GM23338 (cell line): ENCODE measurements around the gene SYT15. TPM values are rescaled to one million over a fixed set of nuclear protein-coding genes. Genes with fewer than 3 reads are reported as not detected.
"Not testable (repeated sequence)": the region's sequence is repeated elsewhere in the genome, so short reads cannot be mapped to it uniquely, and the experiment has no call there.

Experiments
- ATAC-seq: fragments of 200-7000 bp; cut with Tn5 transposase; 3 replicates; pipeline ENCODE4 v1.9.1; 2020
- DNase-seq: peaks from one replicate; pipeline ENCODE4 v3.0.0-alpha.2; 2015; ENCODE audit warnings: low spot score
- H2AFZ ChIP-seq: fragments of 200-600 bp; sonication (generic); 2 replicates; pipeline ENCODE4 v1.8.0; 2016; ENCODE audit warnings: antibody characterized with exemption, mild to moderate bottlenecking, moderate library complexity
- H3F3A ChIP-seq: fragments of 200-600 bp; sonication (generic); replicated peaks from 2 replicates; pipeline ENCODE4 v1.8.0; 2017; ENCODE audit warnings: antibody characterized with exemption, mixed run types, low read depth
- H3K27ac ChIP-seq: fragments of 200-600 bp; sonication (generic); 2 replicates; pipeline ENCODE4 v1.6.1; 2016; ENCODE audit warnings: low read depth
- H3K27me3 ChIP-seq: fragments of 200-600 bp; sonication (generic); 2 replicates; pipeline ENCODE4 v1.8.0; 2016; ENCODE audit warnings: mild to moderate bottlenecking, mixed run types, moderate library complexity; ENCODE audit not compliant: insufficient read depth
- H3K36me3 ChIP-seq: fragments of 200-600 bp; sonication (generic); 2 replicates; pipeline ENCODE4 v1.8.0; 2016; ENCODE audit warnings: mild to moderate bottlenecking; ENCODE audit not compliant: insufficient read depth
- H3K4me1 ChIP-seq: fragments of 200-600 bp; sonication (generic); 2 replicates; pipeline ENCODE4 v1.8.0; 2016; ENCODE audit warnings: mild to moderate bottlenecking, moderate library complexity; ENCODE audit not compliant: insufficient read depth
- H3K4me2 ChIP-seq: fragments of 200-600 bp; sonication (generic); 2 replicates; pipeline ENCODE4 v1.7.1; 2017; ENCODE audit warnings: mixed run types
- H3K4me3 ChIP-seq: fragments of 200-600 bp; sonication (generic); 2 replicates; pipeline ENCODE4 v1.6.1; 2016; ENCODE audit warnings: mixed run types
- H3K79me2 ChIP-seq: fragments of 200-600 bp; sonication (generic); replicated peaks from 2 replicates; pipeline ENCODE4 v1.8.0; 2017; ENCODE audit warnings: mild to moderate bottlenecking; ENCODE audit not compliant: insufficient read depth
- H3K9me2 ChIP-seq: fragments of 200-600 bp; sonication (generic); 2 replicates; pipeline ENCODE4 v1.8.0; 2017; ENCODE audit not compliant: insufficient read depth
- H4K20me1 ChIP-seq: fragments of 200-600 bp; sonication (generic); replicated peaks from 2 replicates; pipeline ENCODE4 v1.8.0; 2017; ENCODE audit warnings: mild to moderate bottlenecking; ENCODE audit not compliant: insufficient read depth
- H3K27ac Mint-ChIP-seq: 2 replicates; pipeline ENCODE4 v1.8.0; 2020; ENCODE audit warnings: inconsistent platforms, mild to moderate bottlenecking, moderate library complexity, mixed read lengths
- H3K27me3 Mint-ChIP-seq: 3 replicates; pipeline ENCODE4 v1.8.0; 2022; ENCODE audit warnings: low read depth, mild to moderate bottlenecking, moderate library complexity, mixed read lengths, inconsistent platforms; ENCODE audit not compliant: insufficient read depth, poor library complexity
- H3K36me3 Mint-ChIP-seq: 3 replicates; pipeline ENCODE4 v1.8.0; 2021; ENCODE audit warnings: low read depth, mild to moderate bottlenecking, inconsistent platforms, moderate library complexity, mixed read lengths
- H3K4me1 Mint-ChIP-seq: 3 replicates; pipeline ENCODE4 v1.8.0; 2020; ENCODE audit warnings: mild to moderate bottlenecking, inconsistent platforms, mixed read lengths
- H3K4me3 Mint-ChIP-seq: 3 replicates; pipeline ENCODE4 v1.8.0; 2021; ENCODE audit warnings: moderate library complexity, mild to moderate bottlenecking, inconsistent platforms, mixed read lengths
- H3K9me3 Mint-ChIP-seq: 3 replicates; pipeline ENCODE4 v1.8.0; 2020; ENCODE audit warnings: moderate library complexity, mild to moderate bottlenecking, inconsistent platforms, mixed read lengths
- polyA plus RNA-seq: library from polyadenylated mRNA; unstranded; fragments of >200 nt; fragmentation: Nextera tagmentation; extraction: Ambion mirVana; gene quantifications from 2 replicates; pipeline ENCODE4 v1.2.1, GENCODE V29; 2016
- total RNA-seq: library from RNA; depleted of rRNA; stranded (reverse); fragments of >200 nt; shearing (Covaris generic); gene quantifications from 2 replicates; pipeline ENCODE4 v1.2.3, GENCODE V29; 2014

Gene SYT15
- total and polyA plus RNA-seq, 2 experiments from 2014 or later, result 1.5 TPM; not detected in 1

- not testable (repeated sequence) for H3K4me1 ChIP-seq, ATAC-seq, H3K36me3 Mint-ChIP-seq, H3K27ac Mint-ChIP-seq, H4K20me1 ChIP-seq, H3K4me3 Mint-ChIP-seq, H3K4me2 ChIP-seq, H3K4me3 ChIP-seq, H3K79me2 ChIP-seq, H2AFZ ChIP-seq, DNase-seq, H3K27me3 ChIP-seq, H3K9me3 Mint-ChIP-seq, H3F3A ChIP-seq, H3K27me3 Mint-ChIP-seq, H3K4me1 Mint-ChIP-seq, H3K9me2 ChIP-seq, H3K27ac ChIP-seq, H3K36me3 ChIP-seq
These were observed 37.3 kb downstream of the SYT15 start for GRCh38 chr10:46616227-46616626.

GRCh38 chr10:46617134-46617533 lies 38.2 kb downstream of the SYT15 start:
- not testable (repeated sequence) for H3K27ac ChIP-seq, H3K36me3 Mint-ChIP-seq, H3K4me1 Mint-ChIP-seq, H3F3A ChIP-seq, H3K27me3 Mint-ChIP-seq, H3K4me3 ChIP-seq, H3K4me2 ChIP-seq, DNase-seq, H3K27ac Mint-ChIP-seq, H4K20me1 ChIP-seq, H2AFZ ChIP-seq, H3K36me3 ChIP-seq, H3K27me3 ChIP-seq, ATAC-seq, H3K4me1 ChIP-seq, H3K79me2 ChIP-seq, H3K9me3 Mint-ChIP-seq, H3K4me3 Mint-ChIP-seq, H3K9me2 ChIP-seq

- not testable (repeated sequence) for H2AFZ ChIP-seq, DNase-seq, H3K9me3 Mint-ChIP-seq, H4K20me1 ChIP-seq, H3K36me3 Mint-ChIP-seq, H3K4me1 ChIP-seq, H3F3A ChIP-seq, H3K4me2 ChIP-seq, H3K79me2 ChIP-seq, H3K27me3 ChIP-seq, H3K27ac Mint-ChIP-seq, ATAC-seq, H3K4me3 ChIP-seq, H3K9me2 ChIP-seq, H3K4me1 Mint-ChIP-seq, H3K4me3 Mint-ChIP-seq, H3K27ac ChIP-seq, H3K27me3 Mint-ChIP-seq, H3K36me3 ChIP-seq
These were observed 39.0 kb downstream of the SYT15 start for GRCh38 chr10:46617913-46618312.

- H2AFZ ChIP-seq, DNase-seq, H3K79me2 ChIP-seq, H3K4me3 Mint-ChIP-seq, H3K9me3 Mint-ChIP-seq, H3K4me3 ChIP-seq, H3K27ac Mint-ChIP-seq, H3K27me3 ChIP-seq, H3F3A ChIP-seq, H3K27ac ChIP-seq, H3K4me1 ChIP-seq, ATAC-seq, H3K36me3 Mint-ChIP-seq, H3K27me3 Mint-ChIP-seq, H4K20me1 ChIP-seq, H3K4me2 ChIP-seq, H3K36me3 ChIP-seq, H3K4me1 Mint-ChIP-seq, H3K9me2 ChIP-seq: not testable (repeated sequence)
These were observed 45.1 kb downstream of the SYT15 start for GRCh38 chr10:46623899-46624654.

GRCh38 chr10:46629805-46630204 lies 50.9 kb downstream of the SYT15 start:
- not testable (repeated sequence) for H3K36me3 Mint-ChIP-seq, ATAC-seq, H3K27ac ChIP-seq, H3K27me3 ChIP-seq, H3K4me1 Mint-ChIP-seq, H3K9me2 ChIP-seq, H3F3A ChIP-seq, H3K4me3 ChIP-seq, DNase-seq, H3K4me3 Mint-ChIP-seq, H3K27ac Mint-ChIP-seq, H2AFZ ChIP-seq, H3K27me3 Mint-ChIP-seq, H3K36me3 ChIP-seq, H3K9me3 Mint-ChIP-seq, H3K4me2 ChIP-seq, H3K79me2 ChIP-seq, H4K20me1 ChIP-seq, H3K4me1 ChIP-seq

- H4K20me1 ChIP-seq, H3K4me1 Mint-ChIP-seq, H3K27me3 ChIP-seq, H3K4me1 ChIP-seq, H3K27ac ChIP-seq, H3K9me2 ChIP-seq, H3K27ac Mint-ChIP-seq, H3K79me2 ChIP-seq, H3K4me3 ChIP-seq, H3K4me2 ChIP-seq, H3F3A ChIP-seq, H3K4me3 Mint-ChIP-seq, H3K36me3 Mint-ChIP-seq, H3K27me3 Mint-ChIP-seq, H3K9me3 Mint-ChIP-seq, ATAC-seq, H2AFZ ChIP-seq, DNase-seq, H3K36me3 ChIP-seq: not testable (repeated sequence)
These were observed 51.9 kb downstream of the SYT15 start for GRCh38 chr10:46630816-46631215.

GRCh38 chr10:46631683-46632082 lies 52.8 kb downstream of the SYT15 start:
- H3K27ac Mint-ChIP-seq, H3K27me3 ChIP-seq, H3K36me3 Mint-ChIP-seq, H3K4me3 Mint-ChIP-seq, H3K27me3 Mint-ChIP-seq, H3K4me1 ChIP-seq, H3K4me2 ChIP-seq, H3K9me3 Mint-ChIP-seq, H2AFZ ChIP-seq, DNase-seq, H3K79me2 ChIP-seq, H3K27ac ChIP-seq, H3F3A ChIP-seq, H4K20me1 ChIP-seq, H3K36me3 ChIP-seq, H3K4me1 Mint-ChIP-seq, H3K9me2 ChIP-seq, H3K4me3 ChIP-seq: not testable (repeated sequence)
- ATAC-seq, result peak; percentile 39; the same call in 1 of the 3 replicates
